NB4 (cell line): Measurements from ENCODE around the gene MYO1G.
A peak's percentile ranks its signal among the peaks of the same experiment; 100 is the strongest.

Experiments used
- DNase-seq: peaks from one replicate; pipeline ENCODE4 v3.0.0; 2010; ENCODE audit warnings: low read depth
- H3K4me3 ChIP-seq: one replicate; pipeline ENCODE4 v1.5.1; 2011; ENCODE audit warnings: mild to moderate bottlenecking, low read depth, low read length, moderate library complexity
- CTCF ChIP-seq: IDR thresholded peaks from one replicate; pipeline ENCODE4 v1.5.1; 2012; ENCODE audit warnings: low read depth, low read length
- MAX ChIP-seq: IDR thresholded peaks from 2 replicates; pipeline ENCODE4 v1.6.1; 2011; ENCODE audit warnings: low read depth, low read length
- MYC ChIP-seq: IDR thresholded peaks from 2 replicates; pipeline ENCODE4 v1.6.1; 2011; ENCODE audit warnings: low read depth, low read length
- POLR2A ChIP-seq: IDR thresholded peaks from 2 replicates; pipeline ENCODE4 v1.6.1; 2011; ENCODE audit warnings: mild to moderate bottlenecking; ENCODE audit not compliant: insufficient read length; ENCODE audit errors: extremely low read depth

The MYO1G gene

GRCh38 chr7:44983742-44984477 lies 5.1 kb upstream of the MYO1G start:
- DNase-seq, result peak; percentile 36
- TF ChIP-seq MYC (no peak), MAX (no peak), POLR2A (no peak), CTCF (no peak)
- peak overlapping the region; percentile 90 for H3K4me3 ChIP-seq

GRCh38 chr7:44982970-44983369 lies 4.2 kb upstream of the MYO1G start:
- TF ChIP-seq CTCF, result no peak
- TF ChIP-seq MYC, result no peak
- TF ChIP-seq MAX, result no peak
- TF ChIP-seq POLR2A, result no peak
- no peak for DNase-seq
- peak overlapping the region; percentile 90 for H3K4me3 ChIP-seq

GRCh38 chr7:44982535-44982923 lies 3.7 kb upstream of the MYO1G start:
- H3K4me3 ChIP-seq, result peak overlapping the region; percentile 90
- DNase-seq, result peak; percentile 60
- TF ChIP-seq POLR2A (peak; percentile 13), MYC (no peak), MAX (0 out of 2 replicates have a peak, but pooled peaks have one; percentile 30), CTCF (no peak)

GRCh38 chr7:44981035-44981706 lies 2.4 kb upstream of the MYO1G start:
- peak overlapping the region; percentile 35 for H3K4me3 ChIP-seq
- TF ChIP-seq MAX (no peak; the same call in 1 of the 2 replicates), CTCF (peak; percentile 18)

GRCh38 chr7:44980393-44981034 lies 1.7 kb upstream of the MYO1G start:
- peak; percentile 98 for DNase-seq
- H3K4me3 ChIP-seq, result peak overlapping the region; percentile 89
- TF ChIP-seq POLR2A, result no peak
- peak; percentile 44 for TF ChIP-seq MAX

More at GRCh38 chr7:44981035-44981706, 2.4 kb upstream of the MYO1G start:
- DNase-seq, result peak; percentile 77
